ENCODE results near the gene COMMD7. TPM values are rescaled to one million over a fixed set of nuclear protein-coding genes. Genes with fewer than 3 reads are reported as not detected.

The COMMD7 gene
- total and polyA plus RNA-seq, 9 of the 15 experiments (the other 6 are each of a cell fraction or from before 2014, with no cell fraction given) = 11.9 to 69.1 (median 34.7) TPM

DNA sequence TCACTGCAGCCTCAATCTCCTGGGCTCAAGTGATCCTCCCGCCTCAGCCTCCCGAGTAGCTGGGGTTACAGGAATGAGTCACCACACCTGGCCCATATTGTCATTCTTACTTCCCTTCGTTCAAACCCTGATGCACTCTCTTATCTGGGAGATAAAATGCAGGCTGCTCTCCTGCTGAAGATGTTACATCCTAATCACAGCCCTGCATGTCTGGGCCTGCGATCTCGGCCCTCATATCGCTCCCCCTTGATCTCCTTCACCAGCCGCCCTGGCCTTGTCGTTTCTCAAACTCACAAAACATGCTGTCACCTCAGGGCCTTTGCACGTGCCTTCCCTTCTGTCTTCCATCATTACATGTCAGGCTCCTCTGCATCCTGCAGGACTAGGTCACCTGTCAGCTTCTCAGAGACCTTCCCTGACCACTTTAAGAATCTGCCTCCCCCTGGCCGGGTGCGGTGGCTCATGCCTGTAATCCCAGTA lies 60.7 kb downstream of the COMMD7 start (continued):
- peak; percentile 92 for TF ChIP-seq RBM25 (IDR thresholded peaks at IDR 0.05; ENCODE audit: low read depth, low read length, severe bottlenecking)
- peak; percentile 98 for TF ChIP-seq ZEB2 (IDR thresholded peaks at IDR 0.05)
- TF ChIP-seq CCNT2 (IDR thresholded peaks at IDR 0.05; ENCODE audit: borderline replicate concordance, extremely low read depth, insufficient read length, low read depth, low read length) = peak; percentile 15
- TF ChIP-seq EP400 (IDR thresholded peaks at IDR 0.05) = peak; percentile 16; the same call in 1 of the 2 replicates
- TF ChIP-seq NR1H2 (CRISPR knock-in tag; IDR thresholded peaks at IDR 0.05) = no peak
- TF ChIP-seq MGA (IDR thresholded peaks at IDR 0.05) = peak; percentile 47
- TF ChIP-seq PTBP1 (IDR thresholded peaks at IDR 0.05; ENCODE audit: low read depth, low read length) = peak; percentile 94; the same call in 1 of the 2 replicates
- TF ChIP-seq TRIM24 (IDR thresholded peaks at IDR 0.05) = peak; percentile 92 to 95
- peak; percentile 60; the same call in 1 of the 2 replicates for TF ChIP-seq PKNOX1 (IDR thresholded peaks at IDR 0.05)
- TF ChIP-seq TAF9B (IDR thresholded peaks at IDR 0.05; ENCODE audit: partially characterized antibody) = peak; percentile 53
- TF ChIP-seq ZNF24 (IDR thresholded peaks at IDR 0.05) = peak; percentile 53; the same call in 1 of the 2 replicates
- TF ChIP-seq KHSRP (IDR thresholded peaks at IDR 0.05) = 0 out of 2 replicates have a peak, but pooled peaks have one; percentile 29
- TF ChIP-seq ZNF644 (tag; IDR thresholded peaks at IDR 0.05; ENCODE audit: low read depth) = 0 out of 2 replicates have a peak, but pooled peaks have one; percentile 44
- TF ChIP-seq HDAC1 (IDR thresholded peaks at IDR 0.05) = peak in 1 of 2 experiments; percentile 90; a peak in 3 of 4 replicates
